ENCODE data around the gene ZNF564. TPM values are rescaled to one million over a fixed set of nuclear protein-coding genes. Genes with fewer than 3 reads are reported as not detected.

Gene ZNF564
- total and polyA plus RNA-seq, 10 of the 15 experiments (the other 5 are each of a cell fraction or from before 2014, with no cell fraction given), result 1.5 to 8.9 (median 5.4) TPM

DNA sequence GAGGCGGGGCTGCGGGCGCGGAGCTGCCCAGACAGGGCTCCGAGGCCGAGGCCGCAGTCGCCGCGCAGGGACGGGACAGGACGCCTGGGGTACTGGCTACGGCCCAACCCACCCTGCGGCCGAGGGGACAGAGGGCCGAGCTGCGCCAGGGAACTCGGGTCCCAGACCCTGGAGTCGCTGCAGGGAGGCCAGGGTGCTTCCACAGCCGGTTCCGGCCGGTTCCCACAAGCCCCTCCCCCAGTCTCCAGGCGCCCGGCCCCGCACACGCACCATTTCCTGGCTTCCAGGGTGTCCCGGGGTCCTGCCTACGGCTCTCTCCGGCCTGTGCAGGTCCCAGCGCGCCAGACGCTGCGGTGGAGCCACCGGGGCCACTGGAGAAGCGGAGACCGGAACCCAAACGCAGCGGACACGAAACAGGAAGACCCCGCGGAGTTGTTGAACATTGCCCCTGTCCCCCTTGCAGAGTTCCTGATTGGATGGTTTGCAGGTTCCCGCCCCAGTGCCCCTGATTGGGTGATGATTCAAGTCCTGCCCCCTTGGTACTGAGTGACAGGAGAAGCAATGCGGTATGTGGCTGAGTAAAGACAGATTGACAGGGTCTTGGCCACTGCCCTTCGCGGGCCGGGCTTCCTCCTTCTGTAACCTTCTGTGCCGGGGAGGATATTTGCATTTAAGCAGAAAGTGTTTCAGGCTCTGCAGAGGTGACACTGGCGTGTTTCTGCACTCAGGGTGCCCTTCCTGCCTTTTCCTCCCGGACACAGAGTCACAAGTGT lies at the start of gene ZNF564 (continued):
- TF ChIP-seq E2F8 (IDR thresholded peaks at IDR 0.05; ENCODE audit: low read depth, partially characterized antibody) (peak; percentile 24), POU2F2 (IDR thresholded peaks at IDR 0.05; ENCODE audit: borderline replicate concordance, low read depth, low read length) (peak; percentile 96), NFYA (IDR thresholded peaks at IDR 0.05; ENCODE audit: borderline replicate concordance, low read depth, low read length) (peak; percentile 98), SUZ12 (IDR thresholded peaks at IDR 0.05; ENCODE audit: unreplicated experiment) (no peak), REST (IDR thresholded peaks at IDR 0.05; ENCODE audit: low read depth, low read length) (no peak), CEBPB (IDR thresholded peaks at IDR 0.05; ENCODE audit: borderline replicate concordance in 1 of 2, low read depth in 2 of 2, low read length in 2 of 2) (no peak), SRF (IDR thresholded peaks at IDR 0.05; ENCODE audit: low read depth in 2 of 2, low read length in 2 of 2) (0 out of 4 replicates have a peak, but pooled peaks of 1 of the 2 experiments have one; percentile 1), MTA2 (IDR thresholded peaks at IDR 0.05; ENCODE audit: low read depth) (no peak; the same call in 1 of the 2 replicates), CREB1 (IDR thresholded peaks at IDR 0.05; ENCODE audit: low read depth) (peak; percentile 83; the same call in 1 of the 2 replicates), KAT2A (conservative IDR thresholded peaks at IDR 0.05; ENCODE audit: control insufficient read depth, low read depth, low read length) (no peak), MYC (IDR thresholded peaks at IDR 0.05; ENCODE audit: insufficient read depth, insufficient read length, insufficient replicate concordance, low read length, severe bottlenecking) (no peak), NR2F1 (conservative IDR thresholded peaks at IDR 0.05) (peak; percentile 61; the same call in 1 of the 2 replicates), CBX3 (IDR thresholded peaks at IDR 0.05; ENCODE audit: borderline replicate concordance, low read depth) (no peak), KLF5 (IDR thresholded peaks at IDR 0.05; ENCODE audit: partially characterized antibody) (peak; percentile 88), TCF12 (IDR thresholded peaks at IDR 0.05; ENCODE audit: low read depth, low read length) (peak; percentile 37; the same call in 1 of the 2 replicates), ZSCAN29 (IDR thresholded peaks at IDR 0.05) (0 out of 2 replicates have a peak, but pooled peaks have one; percentile 29), CREM (IDR thresholded peaks at IDR 0.05; ENCODE audit: low read depth) (peak; percentile 62), EZH2 (IDR thresholded peaks at IDR 0.05; ENCODE audit: borderline replicate concordance, control insufficient read depth, low read depth, low read length) (no peak), SUPT20H (IDR thresholded peaks at IDR 0.05; ENCODE audit: borderline replicate concordance, control insufficient read depth, low read depth, low read length) (no peak), LARP7 (IDR thresholded peaks at IDR 0.05) (peak; percentile 94), SMARCA5 (IDR thresholded peaks at IDR 0.05) (no peak)
- TF ChIP-seq, protein P1, sequence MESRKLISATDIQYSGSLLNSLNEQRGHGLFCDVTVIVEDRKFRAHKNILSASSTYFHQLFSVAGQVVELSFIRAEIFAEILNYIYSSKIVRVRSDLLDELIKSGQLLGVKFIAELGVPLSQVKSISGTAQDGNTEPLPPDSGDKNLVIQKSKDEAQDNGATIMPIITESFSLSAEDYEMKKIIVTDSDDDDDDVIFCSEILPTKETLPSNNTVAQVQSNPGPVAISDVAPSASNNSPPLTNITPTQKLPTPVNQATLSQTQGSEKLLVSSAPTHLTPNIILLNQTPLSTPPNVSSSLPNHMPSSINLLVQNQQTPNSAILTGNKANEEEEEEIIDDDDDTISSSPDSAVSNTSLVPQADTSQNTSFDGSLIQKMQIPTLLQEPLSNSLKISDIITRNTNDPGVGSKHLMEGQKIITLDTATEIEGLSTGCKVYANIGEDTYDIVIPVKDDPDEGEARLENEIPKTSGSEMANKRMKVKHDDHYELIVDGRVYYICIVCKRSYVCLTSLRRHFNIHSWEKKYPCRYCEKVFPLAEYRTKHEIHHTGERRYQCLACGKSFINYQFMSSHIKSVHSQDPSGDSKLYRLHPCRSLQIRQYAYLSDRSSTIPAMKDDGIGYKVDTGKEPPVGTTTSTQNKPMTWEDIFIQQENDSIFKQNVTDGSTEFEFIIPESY (IDR thresholded peaks at IDR 0.05), result no peak; the same call in 1 of the 2 replicates

All from GM12878 (cell line).